ENCODE results near the gene COL27A1. TPM values are rescaled to one million over a fixed set of nuclear protein-coding genes. Genes with fewer than 3 reads are reported as not detected.

COL27A1 gene
- total RNA-seq, 1 experiment from 2014 or later = 12.0 TPM

GRCh38 chr9:114233491-114234185 lies 78.3 kb downstream of the COL27A1 start:
- Histone ChIP-seq H3K27ac (ENCODE audit: low read depth, low read length) (no peak overlapping the region), H3K9me3 (ENCODE audit: control insufficient read depth in 1 of 2, insufficient read depth in 1 of 2, low read depth in 1 of 2, low read length in 2 of 2) (no peaks in the 10 kb centered on the region), H2AFZ (ENCODE audit: low read depth, low read length, poor library complexity, severe bottlenecking) (no peak overlapping the region), H4K20me1 (ENCODE audit: insufficient read depth) (no peaks in the 10 kb centered on the region), H3K79me2 (ENCODE audit: insufficient read depth, low read length) (no peaks in the 10 kb centered on the region), H3K4me2 (ENCODE audit: low read length) (no peak overlapping the region), H3K9me2 (ENCODE audit: insufficient read depth) (no peaks in the 10 kb centered on the region), H3K9ac (ENCODE audit: low read length) (no peak overlapping the region), H3K4me1 (ENCODE audit: control insufficient read depth in 1 of 2, insufficient read depth in 2 of 2, low read length in 2 of 2) (peaks cover 0 to 7% of the 10 kb centered on the region in 2 experiments; a peak in 1 of 4 replicates), H3K27me3 (ENCODE audit: insufficient read depth, low read length) (no peaks in the 10 kb centered on the region), H3K36me3 (ENCODE audit: control insufficient read depth in 1 of 2, insufficient read depth in 2 of 2, low read length in 2 of 2) (no peaks in the 10 kb centered on the region), H3K4me3 (replicated peaks in 1 of 2; ENCODE audit: low read depth in 1 of 2, low read length in 2 of 2) (no peak overlapping the region)
- intact Hi-C loops (cut with micrococcal nuclease) = no loop called here
- ChIA-PET RAD21 (ENCODE audit: low non-redundant PET in 1 of 2, low total read pairs in 2 of 2, uncharacterized antibody in 2 of 2, unreplicated experiment in 2 of 2) (no interaction called here), POLR2A (no interaction called here), CTCF (no interaction called here)
- BruUV-seq (replicated peaks) = no TSS peak
- DNase-seq (ENCODE audit: low read depth, low spot score) (no peak), ATAC-seq (no peak)
- no peak for TF ChIP-seq SRF (IDR thresholded peaks at IDR 0.05; ENCODE audit: low read depth)
- no peak for TF ChIP-seq YY1 (IDR thresholded peaks at IDR 0.05; ENCODE audit: extremely low read depth, insufficient replicate concordance, low read depth, low read length)
- no peak for TF ChIP-seq EZH2phosphoT487 (IDR thresholded peaks at IDR 0.05; ENCODE audit: borderline replicate concordance)
- no peak for TF ChIP-seq SP1 (IDR thresholded peaks at IDR 0.05; ENCODE audit: low read depth)
- TF ChIP-seq POLR2A (IDR thresholded peaks at IDR 0.05; ENCODE audit: borderline replicate concordance, extremely low read depth, insufficient read depth, insufficient read length) = no peak
- no peak for TF ChIP-seq MAX (IDR thresholded peaks at IDR 0.05)
- no peak for TF ChIP-seq ZFX (IDR thresholded peaks at IDR 0.05)

- Histone ChIP-seq H3K9ac (ENCODE audit: low read length) (no peak overlapping the region), H3K4me1 (ENCODE audit: control insufficient read depth in 1 of 2, insufficient read depth in 2 of 2, low read length in 2 of 2) (peaks cover 0 to 7% of the 10 kb centered on the region in 2 experiments; a peak in 1 of 4 replicates), H3K9me2 (ENCODE audit: insufficient read depth) (no peaks in the 10 kb centered on the region), H3K4me2 (ENCODE audit: low read length) (no peak overlapping the region), H3K9me3 (ENCODE audit: control insufficient read depth in 1 of 2, insufficient read depth in 1 of 2, low read depth in 1 of 2, low read length in 2 of 2) (no peaks in the 10 kb centered on the region), H3K79me2 (ENCODE audit: insufficient read depth, low read length) (no peaks in the 10 kb centered on the region), H4K20me1 (ENCODE audit: insufficient read depth) (no peaks in the 10 kb centered on the region), H3K4me3 (replicated peaks in 1 of 2; ENCODE audit: low read depth in 1 of 2, low read length in 2 of 2) (no peak overlapping the region), H3K27ac (ENCODE audit: low read depth, low read length) (no peak overlapping the region), H3K27me3 (ENCODE audit: insufficient read depth, low read length) (no peaks in the 10 kb centered on the region), H2AFZ (ENCODE audit: low read depth, low read length, poor library complexity, severe bottlenecking) (no peak overlapping the region), H3K36me3 (ENCODE audit: control insufficient read depth in 1 of 2, insufficient read depth in 2 of 2, low read length in 2 of 2) (no peaks in the 10 kb centered on the region)
- BruUV-seq (replicated peaks) = no TSS peak
- intact Hi-C loops (cut with micrococcal nuclease) = no loop called here
- ChIA-PET RAD21 (ENCODE audit: low non-redundant PET in 1 of 2, low total read pairs in 2 of 2, uncharacterized antibody in 2 of 2, unreplicated experiment in 2 of 2) (no interaction called here), POLR2A (no interaction called here), CTCF (no interaction called here)
- ATAC-seq (no peak), DNase-seq (ENCODE audit: low read depth, low spot score) (no peak)
- no peak for TF ChIP-seq SRF (IDR thresholded peaks at IDR 0.05; ENCODE audit: low read depth)
- TF ChIP-seq MAX (IDR thresholded peaks at IDR 0.05) = no peak
- TF ChIP-seq ZFX (IDR thresholded peaks at IDR 0.05) = no peak
- TF ChIP-seq CBX3 (IDR thresholded peaks at IDR 0.05; ENCODE audit: low read depth) = no peak
- TF ChIP-seq REST (IDR thresholded peaks at IDR 0.05; ENCODE audit: low read depth) = no peak
- no peak for TF ChIP-seq ATF3 (IDR thresholded peaks at IDR 0.05)
- TF ChIP-seq JUND (IDR thresholded peaks at IDR 0.05) = no peak
Measured at GRCh38 chr9:114235033-114235661, 79.8 kb downstream of the COL27A1 start.

All from HCT116 (cell line).